Suprapubic skin (tissue), 4 donors: ENCODE results near the gene MAP1B. TPM values are rescaled to one million over a fixed set of nuclear protein-coding genes. Genes with fewer than 3 reads are reported as not detected.

Experiments
- DNase-seq, 2 donors: peaks; one replicate each; pipeline ENCODE4 v3.0.0-alpha.2; 2019; ENCODE audit warnings: low spot score in 2 of 2
- H3K27ac ChIP-seq: fragments of 200-600 bp; sonication (generic); one replicate; pipeline ENCODE4 v1.5.1; 2019
- H3K27me3 ChIP-seq: fragments of 200-600 bp; sonication (generic); one replicate; pipeline ENCODE4 v1.5.1; 2019
- H3K36me3 ChIP-seq: fragments of 200-600 bp; sonication (generic); one replicate; pipeline ENCODE4 v1.5.1; 2019
- H3K4me1 ChIP-seq: fragments of 200-600 bp; sonication (generic); one replicate; pipeline ENCODE4 v1.5.1; 2019
- H3K4me3 ChIP-seq: fragments of 200-600 bp; sonication (generic); one replicate; pipeline ENCODE4 v1.5.1; 2019; ENCODE audit warnings: mild to moderate bottlenecking
- H3K9me3 ChIP-seq: fragments of 200-600 bp; sonication (generic); one replicate; pipeline ENCODE4 v1.5.1; 2019
- CTCF ChIP-seq, 2 donors: fragments of 200-600 bp in 1 of 2; fragments of 450-650 bp in 1 of 2; sonication (generic) in 1 of 2; IDR thresholded peaks; one replicate each; pipeline ENCODE4 v1.5.1; 2016 to 2019; ENCODE audit warnings: antibody characterized with exemption in 2 of 2, mild to moderate bottlenecking in 1 of 2, moderate library complexity in 1 of 2
- EP300 ChIP-seq: sonication (generic); formaldehyde crosslinking; IDR thresholded peaks from one replicate; pipeline ENCODE4 v1.6.1; 2017; ENCODE audit warnings: antibody characterized with exemption
- POLR2A ChIP-seq, 2 donors: fragments of 450-650 bp; IDR thresholded peaks; one replicate each; pipeline ENCODE4 v1.6.1; 2017; ENCODE audit warnings: antibody characterized with exemption in 2 of 2, mild to moderate bottlenecking in 2 of 2, moderate library complexity in 2 of 2
- POLR2AphosphoS5 ChIP-seq, 3 donors: sonication (generic); formaldehyde crosslinking; IDR thresholded peaks; one replicate each; pipeline ENCODE4 v1.6.1; 2017; ENCODE audit warnings: antibody characterized with exemption in 3 of 3
- WGBS: methylation state at CpG from one replicate; pipeline ENCODE4 v1.1.5; 2018; 5-methylcytosine and 5-hydroxymethylcytosine counted together
- total RNA-seq, 4 donors: library from RNA; depleted of rRNA; stranded (reverse); fragments of >200 nt; gene quantifications; one replicate each; pipeline ENCODE4 v1.1.0, GENCODE V29; 2016

MAP1B gene
- total RNA-seq, 4 donors from 2014 or later: 38.1 to 172 (median 67.5) TPM

- TF ChIP-seq CTCF (IDR thresholded peaks at IDR 0.05) (no peak), POLR2A (IDR thresholded peaks at IDR 0.05) (no peak), EP300 (no peak), POLR2AphosphoS5 (IDR thresholded peaks at IDR 0.05) (no peak)
- H3K36me3 ChIP-seq: no peaks in the 10 kb centered on the region
- 66% methylated on average over 2 of the region's 2 CpGs for WGBS
- H3K9me3 ChIP-seq: no peaks in the 10 kb centered on the region
- no peaks in the 10 kb centered on the region for H3K27me3 ChIP-seq
- H3K27ac ChIP-seq: no peak overlapping the region
- no peak for DNase-seq
- no peak overlapping the region for H3K4me3 ChIP-seq
- H3K4me1 ChIP-seq: peaks cover 10% of the 10 kb centered on the region
These were observed 23.1 kb downstream of the MAP1B start for GRCh38 chr5:72130351-72130761.

GRCh38 chr5:72133212-72133990, 26.1 kb downstream of the MAP1B start:
- Histone ChIP-seq H3K36me3 (no peaks in the 10 kb centered on the region), H3K27ac (no peak overlapping the region), H3K27me3 (no peaks in the 10 kb centered on the region), H3K4me3 (no peak overlapping the region), H3K4me1 (peaks cover 12% of the 10 kb centered on the region), H3K9me3 (no peaks in the 10 kb centered on the region)
- 93% methylated on average over 4 of the region's 4 CpGs for WGBS
- no peak for DNase-seq
- TF ChIP-seq EP300 (no peak), POLR2AphosphoS5 (IDR thresholded peaks at IDR 0.05) (no peak), POLR2A (IDR thresholded peaks at IDR 0.05) (no peak), CTCF (IDR thresholded peaks at IDR 0.05) (no peak)

GRCh38 chr5:72134226-72134899, 27.1 kb downstream of the MAP1B start:
- WGBS: 79% methylated on average over 7 of the region's 7 CpGs
- Histone ChIP-seq H3K4me3 (no peak overlapping the region), H3K27ac (no peak overlapping the region), H3K9me3 (no peaks in the 10 kb centered on the region), H3K27me3 (no peaks in the 10 kb centered on the region), H3K36me3 (no peaks in the 10 kb centered on the region), H3K4me1 (peaks cover 21% of the 10 kb centered on the region)
- TF ChIP-seq EP300: no peak
- no peak for TF ChIP-seq CTCF (IDR thresholded peaks at IDR 0.05)
- no peak for TF ChIP-seq POLR2A (IDR thresholded peaks at IDR 0.05)
- TF ChIP-seq POLR2AphosphoS5 (IDR thresholded peaks at IDR 0.05): no peak
- DNase-seq: no peak

GRCh38 chr5:72137826-72138409, 30.6 kb downstream of the MAP1B start:
- WGBS: 53% methylated on average over 2 of the region's 2 CpGs
- H3K4me1 ChIP-seq: peaks cover 21% of the 10 kb centered on the region
- TF ChIP-seq CTCF (IDR thresholded peaks at IDR 0.05) (peak in 1 of 2 donors; percentile 26), POLR2AphosphoS5 (IDR thresholded peaks at IDR 0.05) (no peak)
- no peaks in the 10 kb centered on the region for H3K27me3 ChIP-seq
- H3K27ac ChIP-seq: no peak overlapping the region
- H3K4me3 ChIP-seq: no peak overlapping the region
- H3K36me3 ChIP-seq: no peaks in the 10 kb centered on the region
- no peak for DNase-seq
- no peaks in the 10 kb centered on the region for H3K9me3 ChIP-seq

GRCh38 chr5:72138943-72139521, 31.8 kb downstream of the MAP1B start:
- 32% methylated on average over 8 of the region's 8 CpGs for WGBS
- peaks cover 21% of the 10 kb centered on the region for H3K4me1 ChIP-seq
- no peak overlapping the region for H3K4me3 ChIP-seq
- TF ChIP-seq POLR2AphosphoS5 (IDR thresholded peaks at IDR 0.05) (no peak), POLR2A (IDR thresholded peaks at IDR 0.05) (no peak), CTCF (IDR thresholded peaks at IDR 0.05) (no peak), EP300 (no peak)
- no peaks in the 10 kb centered on the region for H3K27me3 ChIP-seq
- no peak overlapping the region for H3K27ac ChIP-seq
- H3K36me3 ChIP-seq: no peaks in the 10 kb centered on the region
- no peak for DNase-seq
- H3K9me3 ChIP-seq: no peaks in the 10 kb centered on the region
